ENCODE data around the gene ASB8.

Gene ASB8, protein sequence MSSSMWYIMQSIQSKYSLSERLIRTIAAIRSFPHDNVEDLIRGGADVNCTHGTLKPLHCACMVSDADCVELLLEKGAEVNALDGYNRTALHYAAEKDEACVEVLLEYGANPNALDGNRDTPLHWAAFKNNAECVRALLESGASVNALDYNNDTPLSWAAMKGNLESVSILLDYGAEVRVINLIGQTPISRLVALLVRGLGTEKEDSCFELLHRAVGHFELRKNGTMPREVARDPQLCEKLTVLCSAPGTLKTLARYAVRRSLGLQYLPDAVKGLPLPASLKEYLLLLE

DNA sequence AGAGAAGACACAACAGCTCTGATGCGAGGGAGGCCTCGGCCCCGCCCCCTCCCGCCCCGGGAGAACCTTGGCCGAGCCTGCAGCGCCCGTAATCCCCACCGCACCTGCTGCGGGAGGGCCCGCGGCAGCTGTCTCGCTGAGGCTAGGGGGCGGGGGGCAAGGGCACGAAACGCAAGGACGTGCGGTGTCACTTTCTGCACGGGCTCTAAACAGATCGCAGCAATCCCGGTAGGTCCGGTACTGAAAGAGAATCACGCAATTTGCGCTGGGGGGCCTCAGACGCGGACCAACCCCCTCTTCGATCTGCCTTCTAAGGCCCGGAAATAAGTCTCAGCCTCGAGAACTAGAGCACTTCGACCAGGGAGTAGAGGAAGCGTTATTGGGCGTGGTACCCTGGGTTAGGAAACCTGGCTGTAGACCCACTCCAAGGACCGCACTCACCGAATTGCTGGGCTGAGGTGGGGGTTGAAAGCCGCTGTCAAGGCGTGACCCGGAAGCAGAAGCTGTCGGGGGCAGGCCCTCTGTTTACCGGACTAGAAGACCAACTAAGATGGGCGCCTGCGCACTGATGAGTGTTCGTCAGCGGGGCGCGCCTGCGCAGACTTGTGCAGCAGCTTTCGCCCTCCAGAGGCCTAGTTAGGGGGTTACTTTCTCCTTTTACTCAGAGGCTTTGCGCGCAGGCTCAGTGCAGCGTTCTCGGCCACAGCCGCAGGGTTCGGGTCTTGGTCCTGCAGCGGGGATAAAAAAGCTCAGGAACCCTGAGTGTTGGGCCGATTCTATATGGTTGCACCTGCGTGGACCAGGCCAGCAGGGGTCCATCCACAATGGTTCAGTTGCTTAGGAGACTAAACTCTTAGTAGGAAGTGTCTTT is at the start of gene ASB8:
Gene ASB8 (minus strand): TSS at position 498 of the 871 bp plus-strand sequence. CDS start 4,019 bp downstream, outside the sequence.
- Histone ChIP-seq H3K9me3 (ENCODE audit: control insufficient read depth, low read depth, low read length) (no peaks in the 10 kb centered on the region), H3K36me3 (ENCODE audit: control insufficient read depth, low read depth, low read length) (no peaks in the 10 kb centered on the region), H3K4me3 (ENCODE audit: low read length) (peak within 1 kb of the TSS; percentile 99), H3K27me3 (ENCODE audit: control insufficient read depth, insufficient read depth, low read length) (no peaks in the 10 kb centered on the region), H3K4me1 (ENCODE audit: control insufficient read depth, low read depth, low read length) (peaks cover 3% of the 10 kb centered on the region), H3K9ac (ENCODE audit: low read length) (peak within 1 kb of the TSS; percentile 65), H3K27ac (ENCODE audit: low read length) (peak within 1 kb of the TSS; percentile 34)

DNA sequence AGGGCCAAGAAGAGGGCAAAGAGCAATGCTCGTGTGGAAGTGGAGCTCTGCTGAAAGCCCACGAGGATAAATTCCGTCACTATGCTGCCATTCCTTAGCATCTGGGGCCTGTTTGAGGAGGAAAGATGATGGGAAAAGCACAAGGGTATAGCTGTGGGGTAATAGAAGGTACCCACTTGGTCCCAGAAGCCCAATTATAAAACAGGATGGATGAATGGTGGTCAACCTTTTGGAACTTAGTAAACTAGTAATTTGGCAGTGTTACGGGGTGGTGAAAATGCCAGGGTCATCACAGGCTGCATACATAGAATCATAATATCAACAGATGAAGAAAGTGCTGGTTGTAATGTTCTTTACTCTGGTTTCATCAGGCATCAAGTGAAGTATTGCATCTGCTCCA is 45.9 kb upstream of the ASB8 start, which contains the start of gene OR10AD1:
Gene OR10AD1 (minus strand): TSS at position 101 of the 400 bp plus-strand sequence. CDS start 0 bp downstream, at position 101.
- no peak within 1 kb of the TSS for H3K9ac ChIP-seq (ENCODE audit: low read length)
- H3K36me3 ChIP-seq (ENCODE audit: control insufficient read depth, low read depth, low read length) = no peaks in the 10 kb centered on the region
- H3K4me1 ChIP-seq (ENCODE audit: control insufficient read depth, low read depth, low read length) = no peaks in the 10 kb centered on the region
- no peak within 1 kb of the TSS for H3K27ac ChIP-seq (ENCODE audit: low read length)
- H3K4me3 ChIP-seq (ENCODE audit: low read length) = no peak within 1 kb of the TSS
- peaks cover 5% of the 10 kb centered on the region for H3K9me3 ChIP-seq (ENCODE audit: control insufficient read depth, low read depth, low read length)
- H3K27me3 ChIP-seq (ENCODE audit: control insufficient read depth, insufficient read depth, low read length) = peaks cover 44% of the 10 kb centered on the region

DNA sequence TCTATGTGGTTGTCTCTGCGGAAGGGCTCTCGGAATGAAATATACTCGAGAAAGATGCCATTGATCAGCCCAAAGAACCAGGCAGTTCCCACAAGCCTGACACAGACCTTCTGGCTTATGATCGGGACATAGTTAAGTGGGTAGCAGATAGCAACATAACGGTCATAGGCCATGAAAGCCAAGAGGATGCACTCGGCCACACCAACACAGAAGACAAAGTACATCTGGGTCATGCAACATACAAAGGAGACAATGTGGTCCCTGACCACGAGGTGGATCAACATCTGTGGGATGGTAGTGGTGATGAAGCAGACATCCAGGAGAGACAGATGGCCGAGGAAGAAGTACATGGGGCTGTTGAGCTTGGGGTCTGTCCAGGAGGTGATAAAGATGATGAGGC is 45.5 kb upstream of the ASB8 start:
- Histone ChIP-seq H3K9me3 (ENCODE audit: control insufficient read depth, low read depth, low read length) (peaks cover 5% of the 10 kb centered on the region), H3K27me3 (ENCODE audit: control insufficient read depth, insufficient read depth, low read length) (peaks cover 44% of the 10 kb centered on the region), H3K4me1 (ENCODE audit: control insufficient read depth, low read depth, low read length) (no peaks in the 10 kb centered on the region), H3K4me3 (ENCODE audit: low read length) (no peak overlapping the region), H3K36me3 (ENCODE audit: control insufficient read depth, low read depth, low read length) (no peaks in the 10 kb centered on the region), H3K9ac (ENCODE audit: low read length) (no peak overlapping the region), H3K27ac (ENCODE audit: low read length) (no peak overlapping the region)

DNA sequence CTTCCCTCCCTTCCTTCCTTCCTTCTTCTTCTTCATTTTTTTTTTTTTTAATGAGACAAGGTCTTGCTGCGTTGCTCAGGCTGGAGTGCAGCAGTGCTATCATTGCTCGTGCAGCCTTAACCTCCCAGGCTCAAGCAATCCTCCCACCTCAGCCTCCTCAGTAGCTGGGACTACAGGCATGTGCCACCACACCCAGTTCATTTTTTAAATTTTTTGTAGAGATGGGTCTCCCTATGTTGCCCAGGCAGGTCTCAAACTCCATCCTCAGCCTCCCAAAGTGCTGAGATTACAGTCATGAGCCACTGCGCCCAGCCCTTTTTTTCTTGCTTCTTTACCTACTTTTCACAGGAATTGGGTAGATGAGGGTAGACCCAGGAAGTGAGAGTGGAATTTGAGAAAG is 44.2 kb upstream of the ASB8 start:
- no peaks in the 10 kb centered on the region for H3K9me3 ChIP-seq (ENCODE audit: control insufficient read depth, low read depth, low read length)
- peaks cover 44% of the 10 kb centered on the region for H3K27me3 ChIP-seq (ENCODE audit: control insufficient read depth, insufficient read depth, low read length)
- no peaks in the 10 kb centered on the region for H3K36me3 ChIP-seq (ENCODE audit: control insufficient read depth, low read depth, low read length)
- H3K4me3 ChIP-seq (ENCODE audit: low read length) = no peak overlapping the region
- H3K27ac ChIP-seq (ENCODE audit: low read length) = no peak overlapping the region
- peaks cover 3% of the 10 kb centered on the region for H3K4me1 ChIP-seq (ENCODE audit: control insufficient read depth, low read depth, low read length)
- H3K9ac ChIP-seq (ENCODE audit: low read length) = no peak overlapping the region

DNA sequence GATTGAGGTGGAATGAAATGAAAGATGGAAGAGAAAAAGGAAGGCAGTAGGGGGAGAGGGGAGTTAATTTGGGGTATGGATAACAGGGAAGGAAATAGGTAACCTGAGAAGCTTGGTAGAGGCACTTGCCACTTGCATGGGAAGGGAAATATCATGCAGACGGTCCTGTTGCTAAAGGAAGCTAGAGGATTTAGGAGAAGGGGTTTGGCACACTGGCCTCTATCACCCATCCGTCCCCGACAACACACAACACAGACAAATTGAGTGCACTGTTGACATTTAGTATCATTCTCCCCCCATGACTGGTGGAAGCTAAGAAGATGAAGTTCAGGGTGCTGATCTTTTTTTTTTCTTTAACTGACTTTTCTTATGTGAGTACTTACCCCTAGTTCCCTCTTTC is 43.8 kb upstream of the ASB8 start:
- H3K36me3 ChIP-seq (ENCODE audit: control insufficient read depth, low read depth, low read length) = no peaks in the 10 kb centered on the region
- no peak overlapping the region for H3K27ac ChIP-seq (ENCODE audit: low read length)
- H3K4me1 ChIP-seq (ENCODE audit: control insufficient read depth, low read depth, low read length) = peaks cover 3% of the 10 kb centered on the region
- H3K27me3 ChIP-seq (ENCODE audit: control insufficient read depth, insufficient read depth, low read length) = peaks cover 44% of the 10 kb centered on the region
- H3K4me3 ChIP-seq (ENCODE audit: low read length) = no peak overlapping the region
- H3K9ac ChIP-seq (ENCODE audit: low read length) = no peak overlapping the region
- H3K9me3 ChIP-seq (ENCODE audit: control insufficient read depth, low read depth, low read length) = no peaks in the 10 kb centered on the region

DNA sequence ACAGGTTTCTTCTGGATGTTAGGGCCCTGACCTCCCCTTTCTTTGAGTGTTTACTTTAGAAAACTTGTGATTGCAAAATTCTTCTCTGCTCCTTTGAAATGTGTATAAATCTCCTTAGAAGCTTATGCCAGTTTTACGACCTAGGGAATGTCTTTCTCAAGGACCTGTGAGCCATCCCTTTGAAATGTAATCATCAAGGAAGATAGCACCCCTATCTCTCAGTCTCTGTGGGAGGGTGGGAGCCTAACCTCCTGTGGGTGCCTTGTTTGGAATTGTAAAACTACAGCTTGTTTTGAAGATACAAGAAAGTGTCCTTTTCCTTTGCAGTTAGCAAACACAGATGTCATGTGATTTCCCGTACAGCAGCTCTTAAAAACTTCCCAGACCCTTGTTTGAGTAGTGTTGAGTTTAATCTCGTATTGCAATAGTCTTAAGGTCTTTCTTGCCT is 42.5 kb upstream of the ASB8 start:
- Histone ChIP-seq H3K4me3 (ENCODE audit: low read length) (no peak overlapping the region), H3K36me3 (ENCODE audit: control insufficient read depth, low read depth, low read length) (no peaks in the 10 kb centered on the region), H3K4me1 (ENCODE audit: control insufficient read depth, low read depth, low read length) (peaks cover 3% of the 10 kb centered on the region), H3K27ac (ENCODE audit: low read length) (no peak overlapping the region), H3K27me3 (ENCODE audit: control insufficient read depth, insufficient read depth, low read length) (peaks cover 50% of the 10 kb centered on the region), H3K9me3 (ENCODE audit: control insufficient read depth, low read depth, low read length) (no peaks in the 10 kb centered on the region), H3K9ac (ENCODE audit: low read length) (no peak overlapping the region)

DNA sequence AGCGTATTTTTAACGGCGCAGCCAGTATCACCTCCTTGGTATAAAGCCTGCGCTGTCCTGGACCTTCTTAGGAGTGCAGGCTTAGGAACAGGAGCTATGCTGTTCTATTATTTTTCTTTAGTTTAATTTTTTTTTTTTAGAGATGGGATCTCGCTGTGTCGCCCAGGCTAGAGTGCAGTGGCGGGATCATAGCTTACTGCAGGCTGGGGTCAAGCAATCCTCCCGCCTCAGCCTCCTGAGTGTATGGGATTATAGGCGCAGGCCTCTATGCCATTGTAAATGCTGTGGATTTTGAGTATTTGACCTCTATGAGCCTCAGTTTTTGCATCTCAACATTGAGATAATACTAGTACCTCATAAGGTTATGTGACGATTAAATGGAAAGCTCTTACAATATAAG is 41.7 kb upstream of the ASB8 start:
- peaks cover 59% of the 10 kb centered on the region for H3K27me3 ChIP-seq (ENCODE audit: control insufficient read depth, insufficient read depth, low read length)

DNA sequence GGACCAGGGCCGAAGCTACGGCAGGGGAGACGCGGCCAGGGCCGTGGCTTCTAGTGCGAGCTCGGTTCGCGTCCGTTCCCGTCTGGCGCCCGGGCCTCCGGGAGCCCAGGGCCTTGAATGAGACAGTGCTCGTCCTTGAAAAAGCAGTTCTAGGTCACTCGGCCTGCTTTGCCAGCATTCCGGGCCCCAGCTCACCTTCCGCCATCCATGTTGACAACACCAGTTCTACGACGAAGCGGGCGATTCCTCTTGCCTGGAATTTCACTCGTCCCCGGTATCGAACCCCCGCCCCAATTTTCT is 41.3 kb upstream of the ASB8 start:
- Histone ChIP-seq H3K4me1 (ENCODE audit: control insufficient read depth, low read depth, low read length) (peaks cover 3% of the 10 kb centered on the region), H3K9ac (ENCODE audit: low read length) (peak overlapping the region; percentile 82), H3K4me3 (ENCODE audit: low read length) (peak overlapping the region; percentile 85), H3K27me3 (ENCODE audit: control insufficient read depth, insufficient read depth, low read length) (peaks cover 62% of the 10 kb centered on the region), H3K27ac (ENCODE audit: low read length) (peak overlapping the region; percentile 33), H3K9me3 (ENCODE audit: control insufficient read depth, low read depth, low read length) (no peaks in the 10 kb centered on the region), H3K36me3 (ENCODE audit: control insufficient read depth, low read depth, low read length) (no peaks in the 10 kb centered on the region)

More for the DNA sequence above, 41.7 kb upstream of the ASB8 start:
- no peaks in the 10 kb centered on the region for H3K9me3 ChIP-seq (ENCODE audit: control insufficient read depth, low read depth, low read length)
- peak overlapping the region; percentile 82 for H3K9ac ChIP-seq (ENCODE audit: low read length)
- H3K4me1 ChIP-seq (ENCODE audit: control insufficient read depth, low read depth, low read length) = peaks cover 3% of the 10 kb centered on the region
- H3K36me3 ChIP-seq (ENCODE audit: control insufficient read depth, low read depth, low read length) = no peaks in the 10 kb centered on the region
- peak overlapping the region; percentile 85 for H3K4me3 ChIP-seq (ENCODE audit: low read length)
- no peak overlapping the region for H3K27ac ChIP-seq (ENCODE audit: low read length)

DNA sequence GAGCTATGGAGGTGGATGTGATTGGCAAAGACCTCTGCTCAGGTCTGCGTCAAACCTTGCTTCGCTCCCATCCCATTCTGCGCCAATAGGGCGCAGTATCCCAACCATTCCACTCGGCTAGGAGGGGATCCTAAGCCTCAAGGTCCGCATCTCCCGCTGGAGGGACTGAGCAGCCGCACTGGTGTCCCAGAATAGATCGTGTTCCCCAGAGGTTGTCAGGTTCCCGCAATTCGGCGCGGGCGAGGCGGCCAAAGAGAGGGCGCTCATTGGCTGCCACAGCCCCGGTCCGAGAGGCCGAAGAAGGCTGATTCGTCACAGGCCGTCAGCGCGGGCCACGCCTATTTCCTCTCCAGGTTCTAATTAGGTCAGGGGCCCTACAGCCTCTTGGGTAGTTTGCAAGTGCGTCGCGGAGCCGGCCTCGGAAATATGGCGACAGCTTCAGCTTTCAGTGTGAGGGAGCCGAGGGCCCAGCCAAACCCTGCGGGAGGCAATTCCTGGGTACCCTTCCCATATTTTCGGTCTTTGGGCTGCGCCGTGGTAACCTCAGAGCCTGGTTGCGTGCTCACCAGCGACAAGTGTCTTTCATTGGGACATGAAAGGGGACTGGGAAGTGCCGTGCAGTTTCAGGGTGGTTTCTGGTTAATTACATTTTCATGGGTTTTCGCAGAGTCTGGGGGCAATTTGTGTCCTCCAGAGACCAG is 40.8 kb upstream of the ASB8 start:
- Histone ChIP-seq H3K4me3 (ENCODE audit: low read length) (peak overlapping the region; percentile 85), H3K36me3 (ENCODE audit: control insufficient read depth, low read depth, low read length) (no peaks in the 10 kb centered on the region), H3K27me3 (ENCODE audit: control insufficient read depth, insufficient read depth, low read length) (peaks cover 62% of the 10 kb centered on the region), H3K9me3 (ENCODE audit: control insufficient read depth, low read depth, low read length) (no peaks in the 10 kb centered on the region), H3K4me1 (ENCODE audit: control insufficient read depth, low read depth, low read length) (peaks cover 3% of the 10 kb centered on the region), H3K27ac (ENCODE audit: low read length) (peak overlapping the region; percentile 33), H3K9ac (ENCODE audit: low read length) (peak overlapping the region; percentile 82)

DNA sequence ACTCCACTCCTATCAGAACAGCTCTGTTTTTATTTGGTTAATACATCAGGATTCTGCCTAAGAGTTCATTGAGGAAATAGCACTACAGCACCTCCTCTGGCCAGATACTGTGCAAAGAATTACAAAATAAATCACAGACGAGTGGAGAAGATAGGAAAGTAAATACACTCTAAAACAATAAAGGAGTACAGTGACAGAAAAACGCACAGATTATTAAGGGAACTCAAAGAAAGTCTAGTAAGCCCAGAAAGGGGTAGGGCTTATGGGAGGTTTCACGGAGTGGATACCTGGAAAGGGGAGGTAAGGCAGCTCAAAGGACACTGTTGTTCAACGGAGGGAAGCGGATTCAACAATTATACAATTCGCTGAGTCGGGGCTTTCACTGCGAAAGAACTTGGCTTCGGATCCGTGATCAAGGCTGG is 40.2 kb upstream of the ASB8 start:
- H3K36me3 ChIP-seq (ENCODE audit: control insufficient read depth, low read depth, low read length) = no peaks in the 10 kb centered on the region
- H3K9me3 ChIP-seq (ENCODE audit: control insufficient read depth, low read depth, low read length) = no peaks in the 10 kb centered on the region
- H3K27ac ChIP-seq (ENCODE audit: low read length) = no peak overlapping the region
- H3K9ac ChIP-seq (ENCODE audit: low read length) = peak overlapping the region; percentile 30
- H3K4me3 ChIP-seq (ENCODE audit: low read length) = peak overlapping the region; percentile 85
- H3K4me1 ChIP-seq (ENCODE audit: control insufficient read depth, low read depth, low read length) = peaks cover 3% of the 10 kb centered on the region
- peaks cover 56% of the 10 kb centered on the region for H3K27me3 ChIP-seq (ENCODE audit: control insufficient read depth, insufficient read depth, low read length)

DNA sequence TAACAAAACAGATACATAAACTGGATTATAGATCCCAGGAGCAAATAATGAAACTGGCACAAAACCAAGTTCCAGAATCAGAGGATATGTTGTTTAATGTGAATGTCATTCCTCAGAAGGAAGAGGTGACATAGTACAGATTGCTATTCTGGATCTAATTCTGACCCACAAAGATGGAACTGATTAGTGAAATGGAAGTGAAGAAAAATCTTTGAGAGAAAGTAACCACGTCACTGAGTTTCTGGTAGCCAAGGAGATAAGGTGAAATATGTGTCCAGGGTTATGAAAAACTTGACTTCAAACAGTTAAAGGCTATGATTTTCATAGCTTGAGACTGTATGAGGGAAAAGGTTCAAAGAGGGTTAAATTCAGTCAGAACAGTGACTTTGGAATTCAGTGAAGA is 37.5 kb upstream of the ASB8 start:
- Histone ChIP-seq H3K27ac (ENCODE audit: low read length) (no peak overlapping the region), H3K9ac (ENCODE audit: low read length) (no peak overlapping the region), H3K36me3 (ENCODE audit: control insufficient read depth, low read depth, low read length) (no peaks in the 10 kb centered on the region), H3K27me3 (ENCODE audit: control insufficient read depth, insufficient read depth, low read length) (peaks cover 33% of the 10 kb centered on the region), H3K4me3 (ENCODE audit: low read length) (no peak overlapping the region), H3K4me1 (ENCODE audit: control insufficient read depth, low read depth, low read length) (peaks cover 3% of the 10 kb centered on the region), H3K9me3 (ENCODE audit: control insufficient read depth, low read depth, low read length) (no peaks in the 10 kb centered on the region)
